ENCODE data around the gene GPR160. TPM values are rescaled to one million over a fixed set of nuclear protein-coding genes. Genes with fewer than 3 reads are reported as not detected.

Gene GPR160
- total RNA-seq, 1 donor from 2014 or later, result 7.3 TPM

DNA sequence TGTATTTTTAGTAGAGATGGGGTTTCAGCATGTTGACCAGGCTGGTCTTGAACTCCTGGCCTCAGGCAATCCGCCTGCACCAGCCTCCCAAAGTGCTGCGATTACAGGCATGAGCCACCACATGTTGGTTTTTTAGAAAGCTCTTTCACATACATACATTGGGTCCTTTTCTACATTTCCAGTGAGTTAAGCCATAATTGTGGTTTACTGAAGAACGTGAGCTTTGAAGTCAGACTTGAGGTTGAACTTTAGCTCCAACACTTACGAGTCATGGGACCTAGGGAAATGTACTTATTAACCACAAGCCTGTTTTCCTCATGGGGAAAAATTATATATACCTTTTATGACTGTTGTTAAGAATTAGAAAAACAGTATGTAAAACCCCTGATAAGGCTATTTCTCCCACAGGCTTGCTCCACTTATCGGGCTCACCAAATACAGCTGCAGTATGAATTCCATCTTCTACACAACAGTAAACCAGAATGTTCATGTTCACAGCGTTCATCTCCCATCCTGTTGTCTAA is 39.0 kb downstream of the GPR160 start:
- Histone ChIP-seq H3K9me3 (no peaks in the 10 kb centered on the region), H3K36me3 (no peaks in the 10 kb centered on the region), H3K27ac (no peak overlapping the region), H3K4me3 (no peak overlapping the region), H3K27me3 (no peaks in the 10 kb centered on the region), H3K4me1 (no peaks in the 10 kb centered on the region)
- TF ChIP-seq CTCF (IDR thresholded peaks at IDR 0.05), result no peak
- intact Hi-C loops (cut with DNase I), result no loop called here
- no peak for DNase-seq (ENCODE audit: low spot score in 2 of 2)

DNA sequence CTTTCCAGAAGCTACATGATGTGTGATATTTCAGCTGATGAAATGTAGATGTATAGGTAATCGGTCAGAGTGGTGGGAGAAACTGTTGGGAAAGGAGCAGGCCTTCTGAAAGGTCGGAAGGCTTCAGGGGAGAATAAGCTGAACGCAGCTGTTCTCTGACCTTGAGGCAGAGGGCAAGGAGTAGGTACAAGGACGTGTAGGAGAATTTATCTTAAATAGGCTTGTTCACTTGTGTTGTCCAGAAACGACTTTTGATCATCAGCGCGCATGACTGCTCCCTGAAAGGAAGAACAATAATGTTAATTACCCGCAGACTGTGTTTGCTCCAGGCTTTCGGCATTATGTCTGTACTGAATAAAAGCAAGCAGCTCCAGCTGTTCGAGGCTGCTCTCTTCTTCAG is 39.6 kb downstream of the GPR160 start:
- H3K27ac ChIP-seq, result no peak overlapping the region
- intact Hi-C loops (cut with DNase I), result no loop called here
- no peak for DNase-seq (ENCODE audit: low spot score in 2 of 2)
- no peak for TF ChIP-seq CTCF (IDR thresholded peaks at IDR 0.05)
- no peaks in the 10 kb centered on the region for H3K9me3 ChIP-seq
- peaks cover 0 to under 1% of the 10 kb centered on the region in 2 donors for H3K36me3 ChIP-seq
- H3K4me3 ChIP-seq, result no peak overlapping the region
- H3K27me3 ChIP-seq, result no peaks in the 10 kb centered on the region
- no peaks in the 10 kb centered on the region for H3K4me1 ChIP-seq

DNA sequence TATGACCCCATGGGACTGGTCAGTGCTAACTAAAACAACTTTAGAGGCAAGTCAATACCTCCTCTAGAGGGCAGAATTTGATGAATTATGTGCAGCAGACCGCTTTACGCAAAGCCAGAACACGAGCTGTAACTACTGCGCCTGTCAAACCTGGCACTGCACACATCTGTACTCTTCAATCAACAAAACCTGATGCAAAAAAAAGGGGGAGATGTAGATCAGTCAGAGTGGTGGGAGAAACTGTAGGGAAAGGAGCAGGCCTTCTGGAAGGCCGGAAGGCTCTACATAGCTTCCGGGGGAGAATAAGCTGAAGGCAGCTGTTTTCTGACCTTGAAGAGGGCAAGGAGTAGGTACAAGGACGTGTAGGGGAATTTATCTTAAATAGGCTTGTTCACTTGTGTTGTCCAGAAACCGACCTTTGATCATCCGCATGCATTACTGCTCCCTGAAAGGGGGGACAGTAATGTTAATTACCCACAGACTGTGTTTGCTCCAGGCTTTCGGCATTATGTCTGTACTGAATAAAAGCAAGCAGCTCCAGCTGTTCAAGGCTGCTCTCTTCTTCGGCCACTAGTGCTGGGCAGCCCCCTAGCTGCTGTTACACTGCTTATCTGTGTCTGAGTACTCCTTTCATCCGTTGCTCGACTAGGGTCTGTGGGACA is 41.0 kb downstream of the GPR160 start:
- Histone ChIP-seq H3K27me3 (no peaks in the 10 kb centered on the region), H3K9me3 (no peaks in the 10 kb centered on the region), H3K36me3 (peaks cover 0 to 4% of the 10 kb centered on the region in 2 donors), H3K4me1 (no peaks in the 10 kb centered on the region), H3K27ac (no peak overlapping the region), H3K4me3 (no peak overlapping the region)
- TF ChIP-seq CTCF (IDR thresholded peaks at IDR 0.05), result no peak
- DNase-seq (ENCODE audit: low spot score in 2 of 2), result no peak
- intact Hi-C loops (cut with DNase I), result no loop called here

DNA sequence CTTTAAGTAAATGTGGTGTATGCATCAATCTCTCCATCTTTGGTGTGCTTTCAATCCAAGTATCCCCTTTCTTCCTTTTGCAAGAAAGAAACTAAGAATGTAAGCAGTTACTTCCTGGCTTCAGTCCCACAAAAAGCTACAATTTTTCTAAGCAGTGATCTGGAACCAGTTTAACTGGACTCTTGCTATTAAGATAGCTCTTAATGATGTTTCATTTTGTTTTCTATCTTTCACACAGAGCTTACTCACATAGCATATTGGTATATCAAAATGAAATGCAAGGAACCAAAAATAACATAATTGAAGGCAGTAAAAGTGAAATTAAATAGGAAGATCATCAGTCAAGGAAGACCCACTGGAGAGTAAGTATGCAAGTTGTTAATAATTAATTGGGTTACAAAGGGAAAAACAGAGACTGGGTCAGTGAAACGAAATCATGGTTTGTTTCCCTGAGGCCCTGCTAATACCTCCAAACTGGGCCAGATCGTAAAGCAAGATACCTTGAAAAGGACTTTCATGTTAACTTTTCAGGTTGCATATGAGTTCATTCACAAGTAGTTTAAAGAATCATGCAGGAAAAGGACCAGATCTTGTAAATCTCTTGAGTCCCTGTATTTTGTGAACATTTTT is 41.9 kb downstream of the GPR160 start:
- no peaks in the 10 kb centered on the region for H3K4me1 ChIP-seq
- no peak for TF ChIP-seq CTCF (IDR thresholded peaks at IDR 0.05)
- no peak overlapping the region for H3K27ac ChIP-seq
- no peak for DNase-seq (ENCODE audit: low spot score in 2 of 2)
- peaks cover 0 to 4% of the 10 kb centered on the region in 2 donors for H3K36me3 ChIP-seq
- intact Hi-C loops (cut with DNase I), result loop anchor here (10.0 kb wide), 1 partner anchor 215 kb away; the partner anchor contains the start of gene LRRC31
- no peaks in the 10 kb centered on the region for H3K27me3 ChIP-seq
- H3K9me3 ChIP-seq, result no peaks in the 10 kb centered on the region
- no peak overlapping the region for H3K4me3 ChIP-seq

DNA sequence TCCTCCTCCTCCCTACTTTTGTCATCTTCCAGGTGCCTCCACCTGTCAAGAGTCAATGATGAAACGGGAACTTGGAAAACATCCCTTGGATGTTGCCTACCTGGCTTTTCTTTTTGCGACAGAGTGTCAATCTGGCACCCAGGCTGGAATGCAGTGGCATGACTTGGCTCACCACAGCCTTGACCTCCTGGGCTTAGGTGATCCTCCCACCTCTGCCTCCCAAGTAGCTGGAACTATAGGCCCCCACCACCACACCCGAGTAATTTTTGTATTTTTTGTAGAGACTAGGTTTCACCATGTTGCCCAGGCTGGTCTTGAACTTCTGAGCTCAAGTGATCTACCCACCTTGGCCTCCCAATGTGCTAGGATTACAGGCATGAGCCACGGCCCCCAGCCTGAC is 42.8 kb downstream of the GPR160 start:
- intact Hi-C loops (cut with DNase I), result loop anchor here (10.0 kb wide), 1 partner anchor 216 kb away; the partner anchor contains the start of gene LRRC31
- no peak overlapping the region for H3K27ac ChIP-seq
- no peak for TF ChIP-seq CTCF (IDR thresholded peaks at IDR 0.05)
- no peak overlapping the region for H3K4me3 ChIP-seq
- DNase-seq (ENCODE audit: low spot score in 2 of 2), result no peak
- H3K4me1 ChIP-seq, result no peaks in the 10 kb centered on the region
- no peaks in the 10 kb centered on the region for H3K9me3 ChIP-seq
- no peaks in the 10 kb centered on the region for H3K27me3 ChIP-seq
- peaks cover 1 to 7% of the 10 kb centered on the region in 2 donors for H3K36me3 ChIP-seq
